Prostate gland (tissue), 2 donors: ENCODE data around the gene NCOA6.

Source experiments
- POLR2A ChIP-seq: fragments of 450-650 bp; IDR thresholded peaks from one replicate; pipeline ENCODE4 v1.6.1; 2016; ENCODE audit warnings: antibody characterized with exemption, mild to moderate bottlenecking
- POLR2AphosphoS5 ChIP-seq: sonication (generic); formaldehyde crosslinking; IDR thresholded peaks from one replicate; pipeline ENCODE4 v1.6.1; 2017; ENCODE audit warnings: antibody characterized with exemption
- TF ChIP-seq, protein P1 (sequence below), 4 experiments: fragments of 200-600 bp in 2 of 4; fragments of 450-650 bp in 2 of 4; sonication (generic) in 2 of 4; IDR thresholded peaks; 1 replicate in 3 of 4; 2 replicates in 1 of 4; pipeline ENCODE4 v1.5.1; 2016 to 2019; ENCODE audit warnings: antibody characterized with exemption in 4 of 4, mild to moderate bottlenecking in 2 of 4, moderate library complexity in 2 of 4

DNA sequence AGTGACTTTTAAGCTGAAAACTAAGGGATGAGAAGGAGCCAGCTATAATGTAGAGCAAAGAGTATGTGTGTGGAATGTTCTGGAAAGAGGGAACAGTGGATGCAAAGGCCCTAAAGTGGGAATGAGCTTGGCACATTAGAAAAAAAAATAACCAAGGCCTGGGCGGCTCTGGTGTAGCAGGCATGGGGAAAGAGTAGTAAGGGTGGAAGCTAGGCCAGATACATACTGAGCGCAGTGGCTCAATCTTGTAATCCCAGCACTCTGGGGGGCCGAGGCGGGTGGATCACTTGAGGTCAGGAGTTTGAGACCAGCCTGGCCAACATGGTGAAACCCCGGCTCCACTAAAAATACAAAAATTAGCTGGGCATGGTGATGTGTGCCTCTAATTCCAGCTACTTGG, 38.8 kb upstream of the NCOA6 start:
- TF ChIP-seq, protein P1, sequence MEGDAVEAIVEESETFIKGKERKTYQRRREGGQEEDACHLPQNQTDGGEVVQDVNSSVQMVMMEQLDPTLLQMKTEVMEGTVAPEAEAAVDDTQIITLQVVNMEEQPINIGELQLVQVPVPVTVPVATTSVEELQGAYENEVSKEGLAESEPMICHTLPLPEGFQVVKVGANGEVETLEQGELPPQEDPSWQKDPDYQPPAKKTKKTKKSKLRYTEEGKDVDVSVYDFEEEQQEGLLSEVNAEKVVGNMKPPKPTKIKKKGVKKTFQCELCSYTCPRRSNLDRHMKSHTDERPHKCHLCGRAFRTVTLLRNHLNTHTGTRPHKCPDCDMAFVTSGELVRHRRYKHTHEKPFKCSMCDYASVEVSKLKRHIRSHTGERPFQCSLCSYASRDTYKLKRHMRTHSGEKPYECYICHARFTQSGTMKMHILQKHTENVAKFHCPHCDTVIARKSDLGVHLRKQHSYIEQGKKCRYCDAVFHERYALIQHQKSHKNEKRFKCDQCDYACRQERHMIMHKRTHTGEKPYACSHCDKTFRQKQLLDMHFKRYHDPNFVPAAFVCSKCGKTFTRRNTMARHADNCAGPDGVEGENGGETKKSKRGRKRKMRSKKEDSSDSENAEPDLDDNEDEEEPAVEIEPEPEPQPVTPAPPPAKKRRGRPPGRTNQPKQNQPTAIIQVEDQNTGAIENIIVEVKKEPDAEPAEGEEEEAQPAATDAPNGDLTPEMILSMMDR (IDR thresholded peaks at IDR 0.05): no peak
- TF ChIP-seq POLR2AphosphoS5 (no peak), POLR2A (no peak)
